HL-60/S4 treated with phorbol 12-myristate 13-acetate at 8.2 ng/mL for 4 days and 3 days (cell line): ENCODE measurements around the gene GLB1L.
"Not testable (repeated sequence)": the region's sequence is repeated elsewhere in the genome, so short reads cannot be mapped to it uniquely, and the experiment has no call there.

Experiments used
- in situ Hi-C: fragments of 300-500 bp; cut with MboI; formaldehyde crosslinking; loops from 2 replicates; pipeline ENCODE4 v1.15.0; 2022; ENCODE audit warnings: low sequenced_read_pairs

Gene GLB1L

DNA sequence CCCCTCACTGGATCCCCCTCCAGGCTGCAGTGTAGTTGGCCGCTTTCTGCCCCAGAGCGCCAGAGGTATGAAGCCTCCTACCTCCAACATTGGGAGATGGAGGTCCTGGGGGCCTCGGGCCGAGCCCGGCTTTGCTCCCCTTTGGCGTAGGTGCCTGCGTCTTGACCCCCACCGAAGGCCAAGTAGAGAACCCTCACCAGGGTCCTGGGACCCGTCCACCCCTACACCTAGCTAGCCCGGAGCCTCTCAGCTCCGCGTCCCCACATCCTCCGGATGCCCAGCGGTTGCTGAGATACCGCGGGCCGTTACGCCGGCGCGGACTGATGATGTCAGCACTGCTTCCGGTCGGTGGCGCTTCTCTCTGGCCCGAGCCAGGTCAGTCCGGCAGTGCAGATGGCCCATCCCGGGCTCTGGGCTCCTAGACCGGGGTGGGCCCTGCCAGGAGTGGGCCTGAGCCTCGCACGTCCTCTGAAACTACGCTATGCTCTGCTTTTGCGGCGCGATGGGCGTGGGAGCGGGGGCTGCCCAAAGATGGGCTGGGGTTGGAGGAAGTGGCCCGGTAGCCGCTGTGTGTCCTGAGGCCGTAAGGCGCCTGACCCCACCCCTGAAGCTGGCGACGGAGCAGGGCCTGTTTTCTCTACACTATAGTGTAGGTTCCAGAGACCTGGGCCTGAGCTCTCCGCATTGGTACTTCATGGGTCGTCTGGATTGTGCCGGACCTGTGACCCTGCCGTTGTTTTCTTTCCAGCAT, at the start of gene GLB1L, which contains the start of gene STK16:
GLB1L (minus strand) TSS at position 297 of the 751 bp plus-strand sequence. CDS start 1,871 bp downstream, outside the sequence.
STK16 (plus strand) TSS at position 332 of the 751 bp plus-strand sequence. CDS start 521 bp downstream, outside the sequence.
- in situ Hi-C loops, result no loop called here

DNA sequence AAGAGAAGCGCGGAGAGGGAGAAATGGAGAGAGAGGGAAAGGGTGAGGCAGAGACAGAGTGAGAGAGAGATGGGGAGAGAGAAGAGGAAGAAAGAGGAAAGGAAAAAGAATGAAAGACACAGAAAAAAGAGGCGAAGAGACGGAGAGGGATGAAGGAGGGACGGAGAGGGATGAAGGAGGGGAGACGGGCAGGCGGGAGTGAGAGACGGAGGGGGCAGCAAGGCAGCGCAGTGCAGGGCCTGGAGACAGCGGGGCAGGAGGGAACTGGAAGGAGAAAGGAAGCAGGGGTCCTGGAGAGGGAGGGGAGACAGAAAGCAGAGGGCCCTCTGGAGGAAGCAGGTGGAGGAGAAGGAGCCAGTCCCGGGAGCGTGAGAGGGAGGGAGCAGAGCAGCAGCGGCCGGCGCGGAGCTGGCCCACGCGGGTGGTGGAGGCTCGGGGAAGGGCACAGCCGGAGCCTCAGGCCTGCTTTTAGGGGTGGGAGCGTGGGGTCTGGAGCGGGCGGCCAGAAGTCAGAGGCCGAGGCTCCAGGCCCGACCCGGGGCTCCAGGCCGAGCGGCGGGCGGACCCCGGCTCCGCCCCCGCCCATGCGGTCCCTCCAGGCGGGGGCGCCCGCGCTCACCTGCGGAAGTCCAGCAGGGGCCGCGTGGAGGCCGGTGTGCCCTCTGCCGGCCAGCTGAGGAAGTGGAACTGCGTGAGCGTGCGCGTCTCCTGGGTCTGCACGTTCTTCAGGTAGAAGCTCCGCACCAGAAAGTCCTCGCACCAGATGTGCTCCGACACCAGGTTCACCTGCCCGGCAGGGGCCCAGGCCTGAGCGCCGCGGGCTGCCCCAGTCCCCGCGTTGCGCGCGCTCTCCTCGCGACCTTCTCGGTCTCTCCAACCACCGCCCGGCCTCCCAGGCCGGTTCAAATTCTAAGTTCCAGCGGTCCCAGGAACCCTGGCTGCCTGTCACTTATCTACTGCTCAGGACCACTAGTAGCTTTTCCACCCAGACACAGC, 49.4 kb upstream of the GLB1L start:
- in situ Hi-C loops, result no loop called here

DNA sequence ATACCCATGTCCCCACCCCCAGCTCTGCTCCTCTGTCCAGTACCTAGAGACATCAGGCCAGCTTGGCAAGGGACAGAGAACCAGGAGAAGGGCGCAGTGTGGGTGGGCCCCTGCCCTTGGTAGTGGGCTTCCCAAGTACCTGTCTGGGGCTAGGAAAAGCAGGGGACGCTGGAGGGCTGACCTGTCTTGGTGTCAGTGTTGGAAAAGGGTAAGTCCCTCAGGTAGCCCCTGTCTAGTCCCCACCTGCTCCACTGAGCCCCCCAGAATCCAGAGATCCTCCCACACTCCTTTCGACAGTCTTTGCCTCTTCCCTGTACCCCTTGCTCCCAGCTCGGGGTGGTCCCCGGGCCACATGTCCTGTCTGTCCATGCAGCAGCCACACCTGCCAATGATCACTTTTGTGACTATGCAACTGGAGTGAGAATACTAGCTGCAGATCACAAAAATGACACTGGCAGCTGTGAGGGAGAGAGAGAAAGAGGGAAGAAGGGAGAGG, 48.5 kb upstream of the GLB1L start:
- in situ Hi-C loops, result no loop called here

DNA sequence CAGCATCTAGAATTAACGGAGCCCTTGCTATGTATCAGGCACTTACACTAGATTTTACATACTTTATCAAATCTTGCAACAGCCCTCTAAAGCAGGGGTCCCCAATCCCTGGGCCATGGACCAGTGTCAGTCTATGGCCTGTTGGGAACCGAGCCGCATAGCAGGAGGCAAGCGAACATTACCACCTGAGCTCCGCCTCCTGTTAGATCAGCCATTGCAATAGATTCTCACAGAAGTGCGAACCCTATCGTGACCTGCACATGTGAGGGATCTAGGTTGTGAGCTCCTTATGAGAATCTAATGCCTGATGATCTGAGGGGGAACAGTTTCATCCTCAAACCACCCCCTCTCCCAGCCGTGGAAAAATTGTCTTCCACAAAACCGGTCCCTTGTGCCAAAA, 47.4 kb upstream of the GLB1L start:
- in situ Hi-C loops, result no loop called here

DNA sequence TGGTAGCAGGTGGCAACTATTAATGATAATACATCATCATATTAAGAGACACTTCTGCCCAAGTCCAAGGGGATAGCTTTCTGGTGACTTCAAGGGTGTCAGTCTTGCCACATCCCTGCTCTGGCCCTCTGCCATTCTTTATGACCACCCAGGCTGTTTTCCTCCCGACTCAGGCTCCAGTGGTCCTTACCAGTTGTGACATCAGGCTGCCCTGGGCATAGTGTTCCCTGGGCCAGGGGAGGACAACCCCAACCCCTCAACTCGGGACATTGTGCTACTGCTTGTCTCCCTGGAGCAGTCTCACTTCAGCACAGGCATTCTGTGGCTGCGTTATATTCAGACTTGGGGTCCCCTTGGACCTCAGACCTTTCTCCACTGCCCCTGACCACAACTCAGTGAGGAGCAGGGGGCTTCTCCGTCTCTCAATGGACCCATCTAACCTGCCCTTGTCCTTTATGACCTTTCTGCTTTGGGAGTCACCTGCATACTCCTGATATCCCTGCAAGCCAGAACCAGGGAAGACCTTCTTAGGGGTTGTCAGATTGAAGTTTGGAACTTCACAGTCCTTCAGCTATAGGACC, 46.8 kb upstream of the GLB1L start:
- in situ Hi-C loops, result no loop called here

DNA sequence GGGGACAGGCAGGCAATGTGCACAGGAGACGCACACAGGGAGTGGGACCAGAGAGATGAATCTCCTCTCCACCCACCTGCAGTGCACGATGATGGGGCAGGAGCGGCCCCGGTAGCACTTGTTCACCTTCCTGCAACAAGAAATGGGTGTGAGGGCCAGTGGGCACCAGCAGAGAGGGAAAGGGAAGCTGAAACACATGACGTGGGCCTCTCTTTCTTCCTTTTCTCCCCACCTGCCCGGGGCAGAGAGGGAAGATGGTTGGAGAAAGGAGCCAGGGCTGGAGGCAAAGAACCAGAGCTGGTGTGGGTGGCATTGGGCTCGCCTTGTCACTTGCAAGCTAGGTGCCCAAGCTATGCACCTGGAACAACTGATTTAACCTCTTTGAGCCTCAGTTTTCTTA, 46.1 kb upstream of the GLB1L start:
- in situ Hi-C loops, result no loop called here

DNA sequence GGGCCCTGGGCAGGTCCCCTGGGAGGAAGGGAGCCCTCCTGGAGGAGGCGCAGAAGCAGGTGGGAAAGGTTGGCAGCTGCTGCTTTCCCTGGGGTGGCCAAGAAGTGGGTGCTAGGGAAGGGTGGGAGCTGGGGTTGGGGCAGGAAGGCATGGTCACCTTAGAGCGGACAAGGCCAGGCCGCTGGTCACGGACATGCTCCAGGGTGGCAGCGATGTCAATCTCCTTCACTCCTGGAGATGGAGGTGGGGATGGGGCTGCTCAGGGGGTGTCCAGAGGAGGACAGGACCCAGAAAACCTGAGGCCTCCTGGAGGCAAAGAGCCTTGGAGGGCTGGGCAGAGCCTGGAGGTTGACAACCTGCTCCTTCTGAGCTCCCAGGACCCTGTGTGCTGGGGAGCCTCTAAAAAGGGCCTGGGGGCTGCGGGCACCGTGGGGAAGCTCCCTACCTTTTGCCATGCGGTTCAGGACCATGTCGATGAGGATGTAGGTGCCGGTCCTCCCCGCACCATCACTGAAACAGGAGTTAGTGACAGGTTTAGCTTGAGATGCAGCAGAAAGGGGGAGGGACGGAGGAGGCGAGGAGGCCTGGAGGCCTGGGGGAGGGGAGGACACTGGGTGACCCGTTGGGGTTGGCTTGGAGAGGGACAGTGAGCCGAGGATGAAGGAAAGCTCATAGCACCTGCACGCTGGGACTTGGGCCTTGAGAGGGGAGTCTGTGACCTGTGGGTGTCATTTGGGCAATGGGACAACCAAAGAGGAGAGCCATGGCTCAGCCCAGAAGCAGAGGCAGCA, 45.3 kb upstream of the GLB1L start:
- in situ Hi-C loops, result no loop called here

DNA sequence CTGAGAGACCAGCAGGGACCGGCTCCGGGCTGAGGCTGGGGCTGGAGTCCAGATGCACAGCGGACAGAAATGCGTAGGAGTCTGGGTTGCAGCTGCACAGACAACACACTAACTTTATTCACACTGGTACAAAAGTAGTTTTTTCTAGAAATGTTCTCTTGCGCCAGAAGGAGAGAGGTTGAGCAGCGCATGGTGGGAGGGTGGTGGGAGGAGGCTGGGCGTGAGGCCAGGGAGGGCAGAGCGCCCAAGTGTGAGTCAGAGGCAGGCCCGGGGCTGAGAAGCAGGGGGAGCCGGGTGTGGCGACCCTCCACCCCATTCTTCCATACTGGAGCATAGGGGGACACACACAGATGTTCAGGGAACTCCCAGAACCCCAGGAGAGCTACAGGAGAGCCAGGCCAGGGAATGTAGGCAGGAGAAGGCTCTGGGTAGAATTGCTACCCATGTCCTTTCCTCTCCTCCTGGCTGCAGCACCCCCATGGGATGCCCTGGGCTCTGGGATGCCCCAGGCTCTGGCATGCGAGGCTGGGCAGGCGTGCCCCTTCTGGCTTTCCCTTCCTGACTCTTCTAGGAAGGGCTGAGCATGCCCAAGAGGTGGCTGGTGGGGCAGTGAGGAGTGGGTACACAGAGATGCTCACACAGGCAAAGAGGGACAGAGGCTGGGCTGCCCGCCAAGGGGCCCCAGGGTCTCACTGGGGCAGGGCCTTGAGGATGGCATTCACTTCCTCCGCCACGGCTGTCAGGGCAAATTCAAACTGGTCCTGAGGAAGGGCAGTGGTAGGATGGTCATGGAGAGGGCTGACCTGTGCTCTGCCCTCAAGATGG, 44.5 kb upstream of the GLB1L start:
- in situ Hi-C loops, result no loop called here

DNA sequence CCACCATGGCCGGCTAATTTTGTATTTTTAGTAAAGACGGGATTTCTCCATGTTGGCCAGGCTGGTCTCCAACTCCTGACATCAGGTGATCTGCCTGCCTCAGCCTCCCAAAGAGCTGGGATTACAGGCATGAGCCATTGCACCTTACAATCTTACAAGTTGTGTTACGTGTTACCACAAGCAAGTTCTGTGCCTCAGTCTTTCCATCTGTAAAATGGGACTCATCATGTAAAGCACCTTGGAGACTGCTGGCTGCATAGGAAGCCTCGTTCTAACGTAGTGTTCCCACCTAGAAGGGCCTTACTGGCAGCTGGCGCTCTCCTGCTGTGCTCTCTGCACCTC, 43.9 kb upstream of the GLB1L start:
- in situ Hi-C loops, result no loop called here

DNA sequence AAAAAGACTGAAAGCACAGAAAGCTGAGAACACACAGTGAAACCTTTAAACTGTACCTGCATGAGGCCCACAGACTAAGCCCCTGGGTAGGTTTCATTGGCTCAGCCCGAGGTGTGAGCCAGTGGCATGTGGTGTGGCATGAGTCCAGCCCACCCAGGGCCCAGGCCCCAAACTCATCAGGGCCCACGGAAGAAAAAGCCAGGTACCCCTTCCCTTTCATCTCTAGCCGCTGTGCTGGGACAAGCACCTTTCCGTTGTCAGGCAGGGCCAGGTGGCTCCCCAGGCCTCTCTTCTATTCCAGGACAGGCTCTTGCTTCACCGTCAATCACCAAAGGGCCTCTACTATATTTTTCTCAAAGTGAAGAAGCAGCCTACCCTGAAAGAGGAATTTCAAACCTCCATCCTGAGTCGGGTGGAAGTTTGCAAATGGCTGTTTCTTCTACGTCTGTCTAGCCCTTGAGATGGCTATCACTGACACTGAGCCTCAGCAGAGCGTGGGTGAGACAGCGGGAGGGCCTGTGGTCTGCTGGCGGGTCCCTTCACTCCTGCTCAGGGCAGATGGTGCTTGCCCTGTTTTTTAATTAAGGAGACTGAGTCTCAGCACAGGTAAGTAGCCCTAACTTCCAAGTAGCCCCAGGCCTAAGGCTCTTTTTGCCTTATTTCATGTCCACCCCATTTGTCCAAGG, 42.5 kb upstream of the GLB1L start:
- in situ Hi-C loops, result no loop called here

DNA sequence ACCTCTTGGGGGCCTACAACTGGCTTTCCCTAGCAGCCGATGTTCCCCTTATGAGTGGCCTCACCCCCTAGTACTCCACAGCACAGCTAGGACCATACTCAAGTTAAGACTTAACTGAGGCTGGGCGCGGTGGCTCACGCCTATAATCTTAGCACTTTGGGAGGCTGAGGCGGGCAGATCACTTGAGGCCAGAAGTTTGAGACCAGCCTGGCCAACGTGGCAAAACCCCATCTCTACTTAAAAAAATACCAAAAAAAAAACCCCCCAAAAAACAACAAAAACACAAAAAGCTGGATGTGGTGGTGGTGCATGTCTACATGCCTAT, 41.8 kb upstream of the GLB1L start:
- in situ Hi-C loops, result not testable (repeated sequence)

DNA sequence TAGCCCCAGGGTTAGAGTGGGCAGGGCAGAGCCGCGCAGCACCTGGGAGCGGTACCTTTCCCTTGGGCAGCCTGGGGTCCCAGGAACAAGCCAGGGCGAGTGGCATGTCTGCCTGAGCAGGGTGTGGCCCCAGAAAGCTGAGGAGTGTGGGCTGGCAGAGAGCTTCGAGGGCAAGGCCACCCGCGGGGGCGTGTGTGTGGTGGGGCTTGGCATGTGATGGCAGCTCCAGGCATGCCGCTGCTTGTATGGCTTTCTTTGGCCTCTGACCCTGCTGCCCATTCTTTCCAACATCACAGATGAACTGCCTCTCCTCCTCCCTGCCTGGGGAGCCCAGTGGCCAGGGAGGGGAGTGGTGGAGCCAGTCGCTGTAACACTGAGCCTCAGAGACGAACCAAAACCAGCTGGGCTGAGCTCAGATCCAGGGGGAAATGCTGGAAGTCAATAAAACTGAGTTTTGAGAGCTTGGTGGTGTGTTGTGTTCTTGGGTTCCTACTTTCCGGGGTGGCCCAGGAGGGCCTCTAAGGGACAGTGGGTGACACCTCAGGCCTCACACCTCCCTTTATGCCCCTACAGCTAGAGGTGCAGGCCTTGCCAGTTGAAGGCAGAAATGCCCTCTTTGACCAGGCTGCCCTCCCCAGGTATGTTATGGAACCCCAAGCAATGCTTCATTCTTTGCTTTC, 41.3 kb upstream of the GLB1L start:
- in situ Hi-C loops, result no loop called here

DNA sequence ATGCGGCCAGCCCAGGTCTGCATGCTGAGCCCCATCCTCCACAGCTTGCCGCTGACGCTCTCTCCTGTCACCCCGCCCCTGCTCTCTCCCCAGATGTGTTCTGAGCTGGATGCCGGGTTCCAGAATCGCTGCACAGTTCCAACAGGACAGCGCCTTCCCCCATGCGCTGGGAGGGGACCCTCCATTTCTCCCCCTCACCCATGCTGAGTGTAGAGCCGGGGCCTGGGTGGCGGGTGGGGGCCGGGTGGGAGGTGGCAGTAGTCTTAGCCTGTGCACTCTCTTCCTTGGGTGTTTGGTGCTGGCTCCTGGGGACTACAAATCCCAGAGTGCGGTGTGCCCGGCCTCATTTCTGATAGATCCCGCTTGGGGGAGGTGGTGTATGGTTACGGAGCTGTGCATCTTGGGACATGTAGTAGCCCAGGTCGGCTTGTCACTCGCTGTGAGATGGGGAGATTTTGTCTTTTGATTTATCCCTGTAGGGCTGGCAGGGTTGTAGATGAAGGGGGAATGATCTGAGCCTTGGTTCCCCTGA, 40.7 kb upstream of the GLB1L start:
- in situ Hi-C loops, result no loop called here

DNA sequence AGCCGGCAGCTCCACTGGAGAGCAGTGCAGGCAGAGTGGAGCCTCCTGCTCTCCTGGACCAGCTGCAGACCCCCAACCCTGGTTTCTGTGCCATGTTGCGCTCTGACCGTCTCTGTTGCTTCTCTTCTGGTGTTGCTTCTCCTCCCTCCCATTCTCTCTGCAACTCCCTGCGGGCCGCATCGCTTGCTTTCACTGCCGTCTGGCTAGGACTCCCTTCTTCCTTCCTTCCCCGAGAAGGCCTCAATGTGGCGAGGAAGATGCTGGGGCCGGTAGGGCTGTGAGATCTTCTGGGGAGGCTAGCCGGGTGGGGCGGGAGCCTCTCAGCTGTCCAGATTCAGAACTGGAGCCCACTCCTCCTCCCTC, 40.1 kb upstream of the GLB1L start:
- in situ Hi-C loops, result no loop called here

DNA sequence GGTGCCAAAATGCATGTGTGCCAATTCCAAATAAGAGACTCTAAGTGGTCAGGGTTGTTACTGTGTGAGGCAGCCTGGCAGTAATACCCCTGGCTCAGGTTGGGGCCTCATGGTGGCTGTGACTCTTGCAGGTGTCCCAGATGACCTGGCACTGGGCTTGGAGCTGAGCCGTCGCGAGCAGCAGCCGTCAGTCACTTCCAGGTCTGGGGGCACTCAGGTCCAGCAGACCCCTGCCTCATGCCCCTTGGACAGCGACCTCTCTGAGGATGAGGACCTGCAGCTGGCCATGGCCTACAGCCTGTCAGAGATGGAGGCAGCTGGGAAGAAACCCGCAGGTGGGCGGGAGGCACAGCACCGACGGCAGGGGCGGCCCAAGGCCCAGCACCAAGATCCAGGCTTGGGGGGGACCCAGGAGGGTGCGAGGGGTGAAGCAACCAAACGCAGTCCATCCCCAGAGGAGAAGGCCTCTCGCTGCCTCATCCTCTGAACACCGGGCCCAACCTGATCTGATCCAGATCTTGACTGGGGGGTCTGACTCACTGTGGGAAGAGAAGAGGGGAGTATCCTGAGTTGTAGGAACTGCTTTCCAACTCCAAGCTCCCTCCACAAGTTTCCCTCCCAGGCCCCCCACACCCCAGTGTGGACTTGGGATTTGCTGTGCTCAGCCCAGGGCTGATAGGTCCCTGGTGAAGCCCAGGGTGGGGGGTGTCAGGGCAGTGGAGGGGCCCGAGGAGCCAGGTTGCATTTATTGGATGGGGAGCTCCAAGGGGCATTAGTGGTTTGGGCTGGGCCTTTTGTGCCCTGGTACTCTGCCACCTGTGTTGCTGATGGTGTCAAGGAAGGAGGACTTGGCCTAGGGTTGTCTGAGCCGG, 39.5 kb upstream of the GLB1L start:
- in situ Hi-C loops, result no loop called here

DNA sequence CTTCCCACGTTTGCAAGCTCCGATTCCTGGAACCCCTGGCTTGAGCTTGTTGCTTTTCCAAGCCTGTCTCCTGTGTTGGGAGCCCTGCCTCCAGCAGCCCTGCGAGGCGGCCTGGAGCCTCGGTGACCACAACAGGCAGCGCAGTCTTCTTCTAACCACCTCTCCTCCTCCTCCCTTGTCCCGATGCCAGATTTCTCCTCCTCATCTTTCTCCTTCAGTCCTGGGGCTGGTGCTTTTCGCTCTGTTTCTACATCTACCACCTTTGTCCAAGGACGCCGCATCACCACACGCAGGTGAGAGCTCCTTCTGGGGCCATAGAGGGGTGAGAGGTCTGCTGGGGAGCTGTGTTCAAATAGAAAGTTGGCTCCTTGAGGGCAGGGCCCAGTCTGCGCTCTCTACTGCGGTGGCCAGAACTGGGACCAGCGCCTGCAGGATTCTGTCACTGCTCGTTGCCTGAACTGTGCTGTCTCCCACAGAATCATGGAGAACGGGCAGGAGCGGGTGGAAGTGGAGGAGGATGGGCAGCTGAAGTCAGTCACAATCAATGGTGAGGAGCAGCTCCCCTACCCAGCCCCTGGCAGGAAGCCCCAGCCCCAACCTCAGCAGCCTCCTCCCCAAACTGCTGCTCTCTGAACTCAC, 37.8 kb upstream of the GLB1L start:
- in situ Hi-C loops, result no loop called here

DNA sequence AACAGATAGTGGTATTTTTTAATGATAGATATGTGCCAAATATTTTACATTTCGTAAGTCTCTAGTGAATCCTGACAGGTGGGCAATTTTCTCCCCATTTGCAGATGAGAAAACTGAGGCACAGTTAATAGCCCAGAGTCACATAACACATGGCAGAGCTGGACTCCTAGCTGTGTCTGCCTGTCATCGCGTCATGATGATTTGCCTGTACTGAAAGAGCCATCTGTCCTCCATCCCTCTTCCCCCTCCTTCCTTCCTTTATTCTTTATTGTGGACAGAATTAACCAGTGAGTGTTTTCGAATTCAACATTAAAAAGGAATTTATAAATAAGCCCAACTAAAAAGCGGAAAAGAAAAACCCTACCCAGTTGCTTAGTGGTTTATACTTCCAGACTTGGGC, 37.1 kb upstream of the GLB1L start:
- in situ Hi-C loops, result no loop called here
